AG09309 (cell line): ENCODE data around the gene NUCB1.
A peak's percentile ranks its signal among the peaks of the same experiment; 100 is the strongest.

Source experiments
- DNase-seq: peaks from one replicate; pipeline ENCODE4 v3.0.0-alpha.2; 2010; ENCODE audit warnings: low read depth
- H3K4me3 ChIP-seq: 2 replicates; pipeline ENCODE4 v1.5.1; 2011; ENCODE audit warnings: mild to moderate bottlenecking, low read depth, low read length, moderate library complexity; ENCODE audit not compliant: control insufficient read depth
- CTCF ChIP-seq: IDR thresholded peaks from 2 replicates; pipeline ENCODE4 v1.5.1; 2011; ENCODE audit warnings: mild to moderate bottlenecking, low read depth, low read length, inconsistent platforms; ENCODE audit not compliant: insufficient read depth, control insufficient read depth; ENCODE audit errors: missing control alignments

Gene NUCB1

GRCh38 chr19:48953141-48953540, 53.0 kb downstream of the NUCB1 start:
- no peak for DNase-seq
- TF ChIP-seq CTCF = no peak
- no peak overlapping the region for H3K4me3 ChIP-seq

- peak overlapping the region; percentile 36 for H3K4me3 ChIP-seq
- no peak for TF ChIP-seq CTCF
- no peak for DNase-seq
Measured at GRCh38 chr19:48953990-48954594, 54.0 kb downstream of the NUCB1 start.

- peak; percentile 63 for DNase-seq
- H3K4me3 ChIP-seq = peak within 1 kb of the TSS; percentile 83
- TF ChIP-seq CTCF = no peak
Measured at GRCh38 chr19:48954595-48955307, 54.6 kb downstream of the NUCB1 start, which contains the start of gene BAX. BAX (plus strand) TSS chr19:48954875; CDS start chr19:48954929, 54 bp downstream.

GRCh38 chr19:48955308-48955958, 55.3 kb downstream of the NUCB1 start:
- H3K4me3 ChIP-seq = peak overlapping the region; percentile 83
- TF ChIP-seq CTCF = no peak
- DNase-seq = no peak

- DNase-seq = no peak
- no peak for TF ChIP-seq CTCF
- no peak overlapping the region for H3K4me3 ChIP-seq
Measured at GRCh38 chr19:48958006-48958405, 57.9 kb downstream of the NUCB1 start.

GRCh38 chr19:48959341-48960239, 59.5 kb downstream of the NUCB1 start:
- no peak for DNase-seq
- H3K4me3 ChIP-seq = no peak overlapping the region
- TF ChIP-seq CTCF = no peak
